Stomach (tissue), 9 donors: ENCODE results near the gene MRM1. TPM values are rescaled to one million over a fixed set of nuclear protein-coding genes. Genes with fewer than 3 reads are reported as not detected.

Experiments
- DNase-seq, 2 donors: peaks; one replicate each; pipeline versions ENCODE4 v3.0.0 to v3.0.0-alpha.2; 2013 to 2019
- H3K27ac ChIP-seq, 5 donors: fragments of 200-600 bp in 4 of 5; sonication (generic) in 4 of 5; one replicate each; pipeline ENCODE4 v1.5.1; 2013 to 2019; ENCODE audit warnings: mild to moderate bottlenecking in 1 of 5, moderate library complexity in 1 of 5
- H3K27me3 ChIP-seq, 3 donors: fragments of 200-600 bp; sonication (generic); one replicate each; pipeline ENCODE4 v1.5.1; 2017 to 2019; ENCODE audit warnings: mixed run types in 1 of 3
- H3K36me3 ChIP-seq, 4 donors: fragments of 200-600 bp; sonication (generic); 1 replicate in 3 of 4; 2 replicates in 1 of 4; pipeline ENCODE4 v1.5.1; 2016 to 2019
- H3K4me1 ChIP-seq, 4 donors: fragments of 200-600 bp; sonication (generic); one replicate each; pipeline ENCODE4 v1.5.1; 2016 to 2019
- H3K4me3 ChIP-seq, 4 donors: fragments of 200-600 bp; sonication (generic) in 3 of 4; one replicate each; pipeline ENCODE4 v1.5.1; 2016 to 2019; ENCODE audit warnings: mild to moderate bottlenecking in 1 of 4
- H3K9me3 ChIP-seq, 4 donors: fragments of 200-600 bp; sonication (generic); one replicate each; pipeline ENCODE4 v1.5.1; 2016 to 2019
- EP300 ChIP-seq: sonication (generic); formaldehyde crosslinking; IDR thresholded peaks from one replicate; pipeline ENCODE4 v1.6.1; 2017; ENCODE audit warnings: antibody characterized with exemption
- POLR2A ChIP-seq, 4 donors: fragments of 450-650 bp; IDR thresholded peaks; one replicate each; pipeline ENCODE4 v1.6.1; 2016; ENCODE audit warnings: antibody characterized with exemption in 4 of 4, control low read depth in 2 of 4, mild to moderate bottlenecking in 1 of 4, moderate library complexity in 1 of 4
- POLR2AphosphoS5 ChIP-seq, 3 donors: sonication (generic); formaldehyde crosslinking; IDR thresholded peaks; one replicate each; pipeline ENCODE4 v1.6.1; 2016; ENCODE audit warnings: antibody characterized with exemption in 3 of 3
- WGBS, 5 donors: extraction: QIAGEN DNeasy Blood & Tissue Kit in 3 of 5; methylation state at CpG; one replicate each; pipeline versions ENCODE4 v1.1.5 to v1.1.7; 2013 to 2018; 5-methylcytosine and 5-hydroxymethylcytosine counted together
- intact Hi-C: fragments of 100-400 bp; cut with DNase I; formaldehyde crosslinking; loops from one replicate; pipeline ENCODE4 v1.15.1; 2023; ENCODE audit warnings: low total_unique reads
- polyA plus RNA-seq, 3 donors: library from polyadenylated mRNA; stranded (reverse); fragments of 200-250 nt; gene quantifications; one replicate each; pipeline ENCODE4 v1.2.3, GENCODE V29; 2013
- total RNA-seq, 5 donors: library from RNA; depleted of rRNA; stranded (reverse); fragments of >200 nt; gene quantifications; one replicate each; pipeline versions ENCODE4 v1.1.0 to v1.2.3, GENCODE V29; 2014 to 2016
- TF ChIP-seq, protein P1 (sequence below), 7 experiments: fragments of 450-650 bp in 4 of 7; fragments of 200-600 bp in 3 of 7; sonication (generic) in 3 of 7; IDR thresholded peaks; one replicate each; pipeline ENCODE4 v1.5.1; 2016 to 2019; ENCODE audit warnings: antibody characterized with exemption in 7 of 7, control low read depth in 2 of 7, mild to moderate bottlenecking in 1 of 7
- donor health status: healthy with polysubstance abuse.
- donor health status: Bipolar disorder and iron deficiency.
- donor health status: healthy.

MRM1 gene
- total and polyA plus RNA-seq, 8 donors, result 1.8 to 38.5 (median 7.8) TPM; not detected in 1

DNA sequence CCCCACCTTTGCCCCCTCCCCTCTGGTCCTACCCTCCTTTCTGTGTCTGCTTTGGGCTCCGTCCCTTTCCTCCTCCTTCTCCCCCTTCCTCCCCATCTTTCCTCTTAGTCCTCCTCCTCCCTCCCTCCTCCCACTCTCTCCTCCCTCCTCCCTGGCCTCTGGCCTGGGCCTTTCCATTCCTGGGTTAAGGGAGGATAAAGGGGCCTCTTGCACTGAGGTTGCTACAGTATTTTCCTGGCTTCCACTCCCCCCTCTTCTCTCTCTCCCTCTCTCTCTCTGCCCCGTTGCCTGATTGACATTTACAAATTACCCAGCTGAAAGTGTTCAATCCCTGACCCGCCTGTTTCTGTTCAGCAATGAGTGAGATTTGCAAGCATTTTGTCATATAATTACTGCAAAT lies 44.0 kb downstream of the MRM1 start:
- 32 to 49% (median 46%) methylated on average over 3 of the region's 3 CpGs for WGBS, 5 donors
- Histone ChIP-seq H3K36me3 (no peaks in the 10 kb centered on the region), H3K4me3 (no peak overlapping the region), H3K27me3 (peaks cover 10 to 97% (median 68%) of the 10 kb centered on the region in 3 donors), H3K27ac (no peak overlapping the region), H3K9me3 (no peaks in the 10 kb centered on the region), H3K4me1 (peaks cover 12 to 20% (median 16%) of the 10 kb centered on the region in 4 donors)
- DNase-seq, result no peak
- no peak for TF ChIP-seq POLR2A (IDR thresholded peaks at IDR 0.05)
- TF ChIP-seq POLR2AphosphoS5 (IDR thresholded peaks at IDR 0.05), result no peak
- TF ChIP-seq EP300, result no peak
- TF ChIP-seq, protein P1, sequence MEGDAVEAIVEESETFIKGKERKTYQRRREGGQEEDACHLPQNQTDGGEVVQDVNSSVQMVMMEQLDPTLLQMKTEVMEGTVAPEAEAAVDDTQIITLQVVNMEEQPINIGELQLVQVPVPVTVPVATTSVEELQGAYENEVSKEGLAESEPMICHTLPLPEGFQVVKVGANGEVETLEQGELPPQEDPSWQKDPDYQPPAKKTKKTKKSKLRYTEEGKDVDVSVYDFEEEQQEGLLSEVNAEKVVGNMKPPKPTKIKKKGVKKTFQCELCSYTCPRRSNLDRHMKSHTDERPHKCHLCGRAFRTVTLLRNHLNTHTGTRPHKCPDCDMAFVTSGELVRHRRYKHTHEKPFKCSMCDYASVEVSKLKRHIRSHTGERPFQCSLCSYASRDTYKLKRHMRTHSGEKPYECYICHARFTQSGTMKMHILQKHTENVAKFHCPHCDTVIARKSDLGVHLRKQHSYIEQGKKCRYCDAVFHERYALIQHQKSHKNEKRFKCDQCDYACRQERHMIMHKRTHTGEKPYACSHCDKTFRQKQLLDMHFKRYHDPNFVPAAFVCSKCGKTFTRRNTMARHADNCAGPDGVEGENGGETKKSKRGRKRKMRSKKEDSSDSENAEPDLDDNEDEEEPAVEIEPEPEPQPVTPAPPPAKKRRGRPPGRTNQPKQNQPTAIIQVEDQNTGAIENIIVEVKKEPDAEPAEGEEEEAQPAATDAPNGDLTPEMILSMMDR (IDR thresholded peaks at IDR 0.05), result no peak
- intact Hi-C loops, result no loop called here

DNA sequence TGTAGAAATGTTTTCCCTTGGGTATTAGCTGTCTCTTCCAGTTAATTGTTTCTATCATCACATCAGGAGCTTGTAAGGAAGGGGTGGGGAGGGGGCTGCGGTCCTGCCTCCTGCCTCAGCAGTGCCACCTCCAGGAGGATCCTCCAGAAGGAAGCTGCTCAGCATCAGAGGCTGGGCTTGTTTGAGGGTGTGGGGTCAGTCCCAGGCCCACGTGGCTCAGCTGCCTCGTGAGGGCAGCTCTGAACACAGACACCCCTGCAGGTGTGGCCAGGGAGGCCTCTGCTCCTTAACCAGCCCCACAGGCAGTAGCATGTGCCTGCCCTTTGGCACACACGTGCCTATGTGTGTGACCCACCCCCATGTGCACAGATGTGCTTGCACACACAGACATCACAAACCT lies 46.3 kb downstream of the MRM1 start:
- WGBS, 5 donors, result 18 to 31% (median 23%) methylated on average over 2 to 4 of the region's 4 CpGs
- DNase-seq, result no peak
- H3K4me3 ChIP-seq, result no peak overlapping the region
- H3K27ac ChIP-seq, result no peak overlapping the region
- TF ChIP-seq, protein P1 (IDR thresholded peaks at IDR 0.05), result no peak
- TF ChIP-seq POLR2A (IDR thresholded peaks at IDR 0.05) (no peak), EP300 (no peak), POLR2AphosphoS5 (IDR thresholded peaks at IDR 0.05) (no peak)
- H3K27me3 ChIP-seq, result peaks cover 0 to 94% (median 56%) of the 10 kb centered on the region in 3 donors
- intact Hi-C loops, result no loop called here
- H3K4me1 ChIP-seq, result peaks cover 0 to 4% (median under 1%) of the 10 kb centered on the region in 4 donors
- H3K36me3 ChIP-seq, result no peaks in the 10 kb centered on the region
- no peaks in the 10 kb centered on the region for H3K9me3 ChIP-seq

DNA sequence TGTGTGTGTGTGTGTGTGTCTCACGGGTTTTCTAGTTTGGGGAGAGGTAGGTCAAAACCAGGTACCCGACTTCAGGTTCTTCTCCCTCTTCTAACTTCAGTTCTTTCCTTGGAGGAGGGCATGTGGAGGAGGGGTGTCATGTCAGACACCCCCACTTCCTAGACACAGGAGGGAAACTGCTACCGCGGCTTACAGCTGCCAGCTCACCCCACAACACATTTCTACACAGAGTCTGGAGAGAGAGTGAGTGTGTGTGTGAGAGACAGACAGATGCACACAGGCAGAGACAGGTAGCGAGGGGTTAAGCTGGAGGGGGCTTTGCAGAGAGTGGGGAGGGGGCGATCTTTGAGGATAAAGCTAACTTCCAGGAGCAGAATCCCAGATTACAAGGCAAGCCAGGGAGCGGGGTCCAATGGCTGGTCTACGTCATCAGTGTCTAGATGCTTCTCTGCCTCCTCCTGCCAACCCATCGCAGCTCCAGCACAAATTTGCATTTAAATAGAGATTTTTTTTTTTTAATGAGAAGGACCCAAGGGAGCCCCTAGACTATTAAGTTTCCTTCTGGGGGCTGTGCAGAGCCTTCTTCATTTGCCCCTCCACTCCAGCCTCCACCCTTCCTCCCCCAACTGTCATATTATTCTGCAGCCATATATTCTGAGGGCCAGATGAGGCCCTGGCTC lies 48.9 kb downstream of the MRM1 start:
- Histone ChIP-seq H3K4me3 (no peak overlapping the region), H3K36me3 (no peaks in the 10 kb centered on the region), H3K9me3 (no peaks in the 10 kb centered on the region), H3K27ac (no peak overlapping the region), H3K4me1 (no peaks in the 10 kb centered on the region), H3K27me3 (peaks cover 0 to 88% (median 38%) of the 10 kb centered on the region in 3 donors)
- WGBS, 5 donors, result 30 to 42% (median 38%) methylated on average over 9 of the region's 9 CpGs
- no peak for DNase-seq
- TF ChIP-seq POLR2AphosphoS5 (IDR thresholded peaks at IDR 0.05) (no peak), POLR2A (IDR thresholded peaks at IDR 0.05) (no peak), EP300 (no peak)
- TF ChIP-seq, protein P1 (IDR thresholded peaks at IDR 0.05), result no peak
- intact Hi-C loops, result no loop called here

DNA sequence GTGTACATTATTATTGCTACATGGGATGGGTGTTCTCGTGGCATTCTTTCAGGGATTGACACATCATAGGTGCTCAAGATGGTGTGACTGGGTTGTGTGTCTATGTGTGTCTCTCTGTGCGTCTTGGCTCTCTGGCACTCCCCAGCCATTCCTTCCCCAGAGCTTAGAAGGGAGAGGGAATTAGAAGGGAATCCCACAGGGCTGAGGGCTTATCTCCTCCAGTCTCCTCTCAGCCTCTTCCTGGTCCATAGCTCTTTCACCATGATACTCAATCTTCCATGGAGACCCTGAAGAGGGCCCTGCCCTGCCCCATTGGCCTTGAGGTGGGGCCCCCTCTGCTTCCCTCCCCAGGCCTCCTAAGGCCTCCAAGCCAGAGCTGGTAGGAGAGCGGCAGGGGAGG lies 52.0 kb downstream of the MRM1 start:
- H3K4me3 ChIP-seq, result no peak overlapping the region
- H3K27ac ChIP-seq, result no peak overlapping the region
- H3K36me3 ChIP-seq, result no peaks in the 10 kb centered on the region
- intact Hi-C loops, result no loop called here
- WGBS, 5 donors, result 70 to 89% (median 88%) methylated on average over 2 to 3 of the region's 3 CpGs
- no peaks in the 10 kb centered on the region for H3K9me3 ChIP-seq
- DNase-seq, result no peak
- TF ChIP-seq, protein P1 (IDR thresholded peaks at IDR 0.05), result no peak
- TF ChIP-seq EP300 (no peak), POLR2AphosphoS5 (IDR thresholded peaks at IDR 0.05) (no peak), POLR2A (IDR thresholded peaks at IDR 0.05) (no peak)
- H3K4me1 ChIP-seq, result peaks cover 6 to 11% (median 10%) of the 10 kb centered on the region in 4 donors
- peaks cover 0 to 87% (median 35%) of the 10 kb centered on the region in 3 donors for H3K27me3 ChIP-seq
